CD8-positive, alpha-beta memory T cell (primary cell): ENCODE data around the gene CDC42EP3. TPM values are rescaled to one million over a fixed set of nuclear protein-coding genes. Genes with fewer than 3 reads are reported as not detected.

Experiments
- CTCF ChIA-PET: fragments of 350-600 bp; sonication (Branson Sonifier 250); formaldehyde crosslinking; loops from one replicate; lab custom pipeline; 2021; ENCODE audit warnings: antibody characterized with exemption; lab: Charles Lee
- POLR2A ChIA-PET: fragments of 350-600 bp; sonication (Branson Sonifier 250); formaldehyde crosslinking; loops from one replicate; lab custom pipeline; 2021; ENCODE audit warnings: antibody characterized with exemption; lab: Charles Lee
- DNase-seq, 5 donors: peaks; one replicate each; pipeline versions ENCODE4 v3.0.0 to v3.0.0-alpha.2; 2020 to 2022; ENCODE audit warnings: mixed read lengths in 1 of 5
- H3K27ac ChIP-seq: one replicate; pipeline ENCODE4 v1.7.0; 2013; ENCODE audit warnings: low read depth, mild to moderate bottlenecking, low read length, moderate library complexity
- H3K27me3 ChIP-seq: 2 replicates; pipeline ENCODE4 v1.7.0; 2013; ENCODE audit warnings: low read length, mild to moderate bottlenecking; ENCODE audit not compliant: insufficient read depth, poor library complexity, severe bottlenecking
- H3K36me3 ChIP-seq: 2 replicates; pipeline ENCODE4 v1.7.0; 2013; ENCODE audit warnings: mild to moderate bottlenecking, low read length, moderate library complexity; ENCODE audit not compliant: insufficient read depth
- H3K4me1 ChIP-seq: 2 replicates; pipeline ENCODE4 v1.7.0; 2013; ENCODE audit warnings: mild to moderate bottlenecking, low read length, moderate library complexity; ENCODE audit not compliant: insufficient read depth
- H3K4me3 ChIP-seq: 2 replicates; pipeline ENCODE4 v1.7.0; 2013; ENCODE audit warnings: mild to moderate bottlenecking, low read length
- H3K9me3 ChIP-seq: 2 replicates; pipeline ENCODE4 v1.7.0; 2013; ENCODE audit warnings: mild to moderate bottlenecking, low read length
- H3K27ac Mint-ChIP-seq, 8 donors: one replicate each; pipeline ENCODE4 v1.8.0; 2020 to 2021; ENCODE audit warnings: mixed read lengths in 8 of 8, mild to moderate bottlenecking in 6 of 8, inconsistent platforms in 3 of 8, moderate library complexity in 3 of 8
- H3K27me3 Mint-ChIP-seq, 2 donors: one replicate each; pipeline ENCODE4 v1.8.0; 2020 to 2021; ENCODE audit warnings: mixed read lengths in 2 of 2, mild to moderate bottlenecking in 1 of 2, moderate library complexity in 1 of 2
- H3K36me3 Mint-ChIP-seq, 3 donors: one replicate each; pipeline ENCODE4 v1.8.0; 2020 to 2021; ENCODE audit warnings: mixed read lengths in 3 of 3, inconsistent platforms in 1 of 3, mild to moderate bottlenecking in 1 of 3
- H3K4me1 Mint-ChIP-seq, 3 donors: one replicate each; pipeline ENCODE4 v1.8.0; 2020 to 2021; ENCODE audit warnings: mixed read lengths in 3 of 3, inconsistent platforms in 1 of 3, mild to moderate bottlenecking in 1 of 3
- H3K4me3 Mint-ChIP-seq, 7 donors: one replicate each; pipeline ENCODE4 v1.8.0; 2020 to 2021; ENCODE audit warnings: mixed read lengths in 7 of 7, mild to moderate bottlenecking in 6 of 7, moderate library complexity in 4 of 7, inconsistent platforms in 2 of 7
- H3K9me3 Mint-ChIP-seq, 5 donors: one replicate each; pipeline ENCODE4 v1.8.0; 2020 to 2022; ENCODE audit warnings: mixed read lengths in 5 of 5, mild to moderate bottlenecking in 3 of 5, moderate library complexity in 2 of 5, inconsistent platforms in 1 of 5
- polyA plus RNA-seq: library from polyadenylated mRNA; unstranded; fragments of 300-500 nt; fragmentation: Illumina TruSeq; gene quantifications from one replicate; pipeline ENCODE4 v1.2.3, GENCODE V29; 2021
- total RNA-seq, 2 experiments: library from RNA; stranded (reverse); gene quantifications; one replicate each; pipeline ENCODE4 v1.2.3, GENCODE V29; 2021

Gene CDC42EP3
- total and polyA plus RNA-seq, 3 experiments from 2014 or later: 37.1 to 141 (median 39.1) TPM

GRCh38 chr2:37653805-37654378 is 17.6 kb downstream of the CDC42EP3 start:
- peak in 1 of 5 donors; percentile 33 for DNase-seq
- Histone ChIP-seq H3K27me3 (no peaks in the 10 kb centered on the region), H3K9me3 (no peaks in the 10 kb centered on the region), H3K4me3 (no peak overlapping the region), H3K27ac (no peak overlapping the region), H3K4me1 (peaks cover 78% of the 10 kb centered on the region), H3K36me3 (no peaks in the 10 kb centered on the region)
- Mint-ChIP-seq H3K9me3 (no peaks in the 10 kb centered on the region), H3K27me3 (no peaks in the 10 kb centered on the region), H3K4me3 (peak overlapping the region; percentile 16 to 84 (median 74)), H3K27ac (peak overlapping the region; percentile 80 to 99 (median 94)), H3K4me1 (peaks cover 92 to 98% (median 98%) of the 10 kb centered on the region in 3 donors), H3K36me3 (peaks cover 0 to 53% (median 22%) of the 10 kb centered on the region in 3 donors)
- POLR2A ChIA-PET: interaction anchor here (1.9 kb wide), 1 partner anchor 17 kb away, joined by 9 read pairs; the partner anchor contains the start of gene CDC42EP3
- CTCF ChIA-PET: interaction anchor here (1.3 to 1.5 kb wide), 2 partner anchors 16 to 33 kb away, joined by 3 to 4 read pairs; no protein-coding TSS in a partner anchor

GRCh38 chr2:37653093-37653492 is 18.3 kb downstream of the CDC42EP3 start:
- no peak for DNase-seq
- H3K4me1 ChIP-seq: peaks cover 78% of the 10 kb centered on the region
- Mint-ChIP-seq H3K9me3 (peaks cover 0 to 3% (median 0%) of the 10 kb centered on the region in 5 donors), H3K27ac (peak overlapping the region; percentile 88 to 99 (median 94)), H3K4me1 (peaks cover 92 to 98% (median 98%) of the 10 kb centered on the region in 3 donors), H3K27me3 (peaks cover 0 to 3% of the 10 kb centered on the region in 2 donors), H3K4me3 (peak overlapping the region; percentile 15 to 78 (median 71)), H3K36me3 (peaks cover 5 to 53% (median 27%) of the 10 kb centered on the region in 3 donors)
- H3K27ac ChIP-seq: no peak overlapping the region
- no peak overlapping the region for H3K4me3 ChIP-seq
- no peaks in the 10 kb centered on the region for H3K27me3 ChIP-seq
- no peaks in the 10 kb centered on the region for H3K36me3 ChIP-seq
- POLR2A ChIA-PET: interaction anchor here (1.2 to 1.9 kb wide), 2 partner anchors 18 to 123 kb away, joined by 7 to 9 read pairs; partner anchors contain the start of gene CDC42EP3
- H3K9me3 ChIP-seq: no peaks in the 10 kb centered on the region
- CTCF ChIA-PET: interaction anchor here (1.1 to 1.5 kb wide), 3 partner anchors 17 to 238 kb away, joined by 3 to 5 read pairs (median 4); no protein-coding TSS in a partner anchor

- ChIA-PET POLR2A (interaction anchor here (0.6 to 1.9 kb wide), 3 partner anchors 19 to 272 kb away, joined by 3 to 9 read pairs (median 7); partner anchors contain the start of gene CDC42EP3), CTCF (interaction anchor here (0.8 to 1.1 kb wide), 2 partner anchors 20 to 237 kb away, joined by 5 read pairs; no protein-coding TSS in a partner anchor)
- Mint-ChIP-seq H3K36me3 (peaks cover 13 to 59% (median 31%) of the 10 kb centered on the region in 3 donors), H3K4me1 (peaks cover 92 to 98% (median 98%) of the 10 kb centered on the region in 3 donors), H3K9me3 (peaks cover 0 to 4% (median 0%) of the 10 kb centered on the region in 5 donors), H3K27me3 (peaks cover 0 to 3% of the 10 kb centered on the region in 2 donors), H3K4me3 (peak overlapping the region in 6 of 7 donors; percentile 25 to 78 (median 64)), H3K27ac (peak overlapping the region; percentile 88 to 99 (median 94))
- Histone ChIP-seq H3K27ac (no peak overlapping the region), H3K27me3 (no peaks in the 10 kb centered on the region), H3K4me1 (peaks cover 78% of the 10 kb centered on the region), H3K9me3 (no peaks in the 10 kb centered on the region), H3K36me3 (no peaks in the 10 kb centered on the region), H3K4me3 (no peak overlapping the region)
- DNase-seq: no peak
These were observed 19.2 kb downstream of the CDC42EP3 start for GRCh38 chr2:37652199-37652640.

GRCh38 chr2:37650548-37651093 is 20.8 kb downstream of the CDC42EP3 start:
- peaks cover 0 to 3% of the 10 kb centered on the region in 2 donors for H3K27me3 Mint-ChIP-seq
- no peak for DNase-seq
- ChIA-PET POLR2A (no interaction called here), CTCF (interaction anchor here (0.9 to 4.5 kb wide), 4 partner anchors 29 to 235 kb away, joined by 3 to 25 read pairs (median 6); no protein-coding TSS in a partner anchor)
- H3K36me3 Mint-ChIP-seq: peaks cover 16 to 67% (median 34%) of the 10 kb centered on the region in 3 donors
- peaks cover 80% of the 10 kb centered on the region for H3K4me1 ChIP-seq
- no peaks in the 10 kb centered on the region for H3K27me3 ChIP-seq
- H3K4me1 Mint-ChIP-seq: peaks cover 94 to 98% (median 98%) of the 10 kb centered on the region in 3 donors
- H3K4me3 ChIP-seq: no peak overlapping the region
- peak overlapping the region; percentile 86 to 99 (median 92) for H3K27ac Mint-ChIP-seq
- peak overlapping the region in 6 of 7 donors; percentile 0 to 79 (median 37) for H3K4me3 Mint-ChIP-seq
- H3K9me3 Mint-ChIP-seq: peaks cover 0 to 4% (median 0%) of the 10 kb centered on the region in 5 donors
- no peak overlapping the region for H3K27ac ChIP-seq
- H3K36me3 ChIP-seq: peaks cover 7% of the 10 kb centered on the region
- H3K9me3 ChIP-seq: no peaks in the 10 kb centered on the region

GRCh38 chr2:37649518-37649917 is 21.9 kb downstream of the CDC42EP3 start:
- H3K36me3 ChIP-seq: peaks cover 12% of the 10 kb centered on the region
- no peaks in the 10 kb centered on the region for H3K9me3 ChIP-seq
- CTCF ChIA-PET: interaction anchor here (0.7 to 4.5 kb wide), 19 partner anchors 8 to 536 kb away, joined by 3 to 25 read pairs (median 5); no protein-coding TSS in a partner anchor
- Mint-ChIP-seq H3K4me3 (peak overlapping the region in 4 of 7 donors; percentile 4 to 43 (median 29)), H3K9me3 (peaks cover 0 to 4% (median 0%) of the 10 kb centered on the region in 5 donors), H3K27ac (peak overlapping the region; percentile 46 to 98 (median 92)), H3K36me3 (peaks cover 22 to 66% (median 33%) of the 10 kb centered on the region in 3 donors), H3K27me3 (peaks cover 0 to 3% of the 10 kb centered on the region in 2 donors), H3K4me1 (peaks cover 92 to 98% (median 98%) of the 10 kb centered on the region in 3 donors)
- H3K4me3 ChIP-seq: no peak overlapping the region
- H3K4me1 ChIP-seq: peaks cover 80% of the 10 kb centered on the region
- no peak for DNase-seq
- H3K27me3 ChIP-seq: no peaks in the 10 kb centered on the region
- POLR2A ChIA-PET: interaction anchor here (0.7 to 3.2 kb wide), 3 partner anchors 21 to 50 kb away, joined by 3 to 21 read pairs (median 4); no protein-coding TSS in a partner anchor
- H3K27ac ChIP-seq: no peak overlapping the region

- peaks cover 0 to 3% of the 10 kb centered on the region in 2 donors for H3K27me3 Mint-ChIP-seq
- H3K27ac Mint-ChIP-seq: peak overlapping the region; percentile 92 to 98 (median 95)
- peak; percentile 29 to 73 (median 43) for DNase-seq
- peaks cover 29 to 71% (median 36%) of the 10 kb centered on the region in 3 donors for H3K36me3 Mint-ChIP-seq
- Histone ChIP-seq H3K4me3 (peak overlapping the region; percentile 33), H3K4me1 (peaks cover 82% of the 10 kb centered on the region), H3K36me3 (peaks cover 18% of the 10 kb centered on the region), H3K27ac (peak overlapping the region; percentile 49), H3K27me3 (no peaks in the 10 kb centered on the region), H3K9me3 (no peaks in the 10 kb centered on the region)
- ChIA-PET CTCF (interaction anchor here (0.7 to 4.5 kb wide), 37 partner anchors 9 to 535 kb away, joined by 3 to 25 read pairs (median 4); no protein-coding TSS in a partner anchor), POLR2A (interaction anchor here (0.6 to 3.2 kb wide), 6 partner anchors 22 to 142 kb away, joined by 3 to 21 read pairs (median 4); no protein-coding TSS in a partner anchor)
- H3K4me3 Mint-ChIP-seq: peak overlapping the region; percentile 63 to 88 (median 83)
- H3K4me1 Mint-ChIP-seq: peaks cover 93 to 98% (median 98%) of the 10 kb centered on the region in 3 donors
- H3K9me3 Mint-ChIP-seq: peaks cover 0 to 4% (median 0%) of the 10 kb centered on the region in 5 donors
These were observed 23.0 kb downstream of the CDC42EP3 start for GRCh38 chr2:37648331-37649011.

GRCh38 chr2:37647971-37648330 is 23.5 kb downstream of the CDC42EP3 start:
- H3K4me3 ChIP-seq: peak overlapping the region; percentile 33
- peaks cover 0 to 4% (median 0%) of the 10 kb centered on the region in 5 donors for H3K9me3 Mint-ChIP-seq

More at GRCh38 chr2:37647971-37648330, 23.5 kb downstream of the CDC42EP3 start:
- no peak for DNase-seq
- ChIA-PET POLR2A (interaction anchor here (0.8 to 3.2 kb wide), 4 partner anchors 22 to 62 kb away, joined by 3 to 21 read pairs (median 6); no protein-coding TSS in a partner anchor), CTCF (interaction anchor here (0.7 to 4.5 kb wide), 31 partner anchors 9 to 249 kb away, joined by 3 to 25 read pairs (median 4); no protein-coding TSS in a partner anchor)
- Histone ChIP-seq H3K4me1 (peaks cover 85% of the 10 kb centered on the region), H3K36me3 (peaks cover 18% of the 10 kb centered on the region), H3K9me3 (no peaks in the 10 kb centered on the region), H3K27ac (peak overlapping the region; percentile 49), H3K27me3 (no peaks in the 10 kb centered on the region)
- H3K4me3 Mint-ChIP-seq: peak overlapping the region; percentile 63 to 88 (median 83)
- peaks cover 93 to 98% (median 98%) of the 10 kb centered on the region in 3 donors for H3K4me1 Mint-ChIP-seq
- H3K27me3 Mint-ChIP-seq: peaks cover 0 to 3% of the 10 kb centered on the region in 2 donors
- H3K36me3 Mint-ChIP-seq: peaks cover 33 to 72% (median 42%) of the 10 kb centered on the region in 3 donors
- H3K27ac Mint-ChIP-seq: peak overlapping the region; percentile 92 to 98 (median 95)
